LNCAP (cell line): Measurements from ENCODE around the gene BOD1L1.

ENCODE experiments used
- TF ChIP-seq, protein P1 (sequence below): fragments of 450-650 bp; IDR thresholded peaks from 2 replicates; pipeline ENCODE4 v1.5.1; 2017; ENCODE audit warnings: mild to moderate bottlenecking

BOD1L1 gene

DNA sequence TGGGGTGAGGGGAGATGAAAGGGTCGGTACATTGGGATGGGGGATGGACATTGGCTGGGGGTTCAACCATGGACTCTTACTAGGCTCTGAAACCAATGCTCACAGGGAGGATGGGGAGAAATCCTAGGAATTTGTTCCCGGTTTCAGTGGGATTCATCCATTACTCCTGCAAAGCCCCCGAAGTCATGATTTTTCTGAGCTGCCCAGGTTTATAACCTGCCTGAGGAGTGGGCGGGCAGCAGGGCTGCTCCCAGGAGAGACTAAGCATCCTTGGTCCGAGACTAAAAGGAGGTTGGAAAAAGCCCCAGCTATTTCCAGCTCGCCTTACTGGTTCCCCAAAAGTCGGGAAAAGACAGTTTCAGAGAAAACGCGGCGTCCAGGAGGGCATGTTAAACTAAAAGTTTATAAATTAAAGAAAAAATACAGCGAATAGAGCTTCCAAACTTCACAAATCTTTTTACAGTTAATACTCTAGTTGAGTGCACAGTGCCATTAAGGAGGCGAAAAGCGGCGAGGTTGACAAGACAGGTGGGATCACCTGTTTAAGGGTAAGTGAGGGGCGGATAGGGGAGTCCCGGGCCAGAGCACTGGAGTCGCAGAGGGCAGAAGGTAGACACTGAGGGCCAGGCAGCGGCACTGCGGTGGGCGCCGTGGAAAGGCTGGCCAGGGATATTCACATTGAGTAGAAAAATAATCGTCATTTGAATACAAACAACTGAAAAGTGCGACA is 86.9 kb downstream of the BOD1L1 start:
- TF ChIP-seq, protein P1, sequence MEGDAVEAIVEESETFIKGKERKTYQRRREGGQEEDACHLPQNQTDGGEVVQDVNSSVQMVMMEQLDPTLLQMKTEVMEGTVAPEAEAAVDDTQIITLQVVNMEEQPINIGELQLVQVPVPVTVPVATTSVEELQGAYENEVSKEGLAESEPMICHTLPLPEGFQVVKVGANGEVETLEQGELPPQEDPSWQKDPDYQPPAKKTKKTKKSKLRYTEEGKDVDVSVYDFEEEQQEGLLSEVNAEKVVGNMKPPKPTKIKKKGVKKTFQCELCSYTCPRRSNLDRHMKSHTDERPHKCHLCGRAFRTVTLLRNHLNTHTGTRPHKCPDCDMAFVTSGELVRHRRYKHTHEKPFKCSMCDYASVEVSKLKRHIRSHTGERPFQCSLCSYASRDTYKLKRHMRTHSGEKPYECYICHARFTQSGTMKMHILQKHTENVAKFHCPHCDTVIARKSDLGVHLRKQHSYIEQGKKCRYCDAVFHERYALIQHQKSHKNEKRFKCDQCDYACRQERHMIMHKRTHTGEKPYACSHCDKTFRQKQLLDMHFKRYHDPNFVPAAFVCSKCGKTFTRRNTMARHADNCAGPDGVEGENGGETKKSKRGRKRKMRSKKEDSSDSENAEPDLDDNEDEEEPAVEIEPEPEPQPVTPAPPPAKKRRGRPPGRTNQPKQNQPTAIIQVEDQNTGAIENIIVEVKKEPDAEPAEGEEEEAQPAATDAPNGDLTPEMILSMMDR, result no peak

DNA sequence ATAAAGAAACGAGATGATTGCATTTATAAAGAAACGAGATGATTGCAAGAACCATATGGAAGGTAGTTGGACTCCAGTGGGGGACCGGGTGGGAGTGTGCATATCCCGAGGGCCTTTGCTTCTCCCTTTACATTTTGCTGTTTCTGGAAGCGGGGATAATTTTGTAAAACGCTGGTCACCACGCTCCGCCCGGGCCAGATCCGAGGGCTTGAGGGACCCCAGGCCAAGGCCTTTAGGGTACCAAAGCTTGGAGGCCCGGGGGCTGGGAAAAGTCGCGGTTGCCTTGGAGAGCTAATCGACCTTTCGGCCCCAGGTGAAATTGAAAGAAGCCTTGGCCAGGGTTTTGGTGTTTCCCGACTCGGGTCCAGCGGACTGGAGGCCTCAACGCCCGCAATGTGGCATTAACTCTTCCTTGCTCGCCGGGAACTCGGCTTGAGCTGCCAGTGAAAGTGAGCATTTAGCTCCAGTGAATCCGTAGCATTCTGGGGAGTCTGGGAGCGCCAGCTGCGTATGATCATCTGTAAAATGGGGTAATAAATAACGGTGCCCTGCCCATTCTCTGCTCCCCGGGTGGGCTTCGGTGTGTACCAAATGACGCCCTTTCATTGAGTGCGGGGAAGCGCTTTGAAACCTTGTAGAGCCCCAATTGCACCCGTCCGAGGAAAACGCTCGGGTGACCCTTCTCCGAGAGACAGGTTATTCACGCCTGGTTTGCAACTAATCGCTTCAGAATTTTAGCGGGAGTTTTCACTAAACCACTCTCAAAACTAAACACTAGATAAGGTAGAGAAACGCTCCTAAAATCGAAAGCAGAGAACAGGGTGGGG is 87.7 kb downstream of the BOD1L1 start:
- TF ChIP-seq, protein P1, result no peak

DNA sequence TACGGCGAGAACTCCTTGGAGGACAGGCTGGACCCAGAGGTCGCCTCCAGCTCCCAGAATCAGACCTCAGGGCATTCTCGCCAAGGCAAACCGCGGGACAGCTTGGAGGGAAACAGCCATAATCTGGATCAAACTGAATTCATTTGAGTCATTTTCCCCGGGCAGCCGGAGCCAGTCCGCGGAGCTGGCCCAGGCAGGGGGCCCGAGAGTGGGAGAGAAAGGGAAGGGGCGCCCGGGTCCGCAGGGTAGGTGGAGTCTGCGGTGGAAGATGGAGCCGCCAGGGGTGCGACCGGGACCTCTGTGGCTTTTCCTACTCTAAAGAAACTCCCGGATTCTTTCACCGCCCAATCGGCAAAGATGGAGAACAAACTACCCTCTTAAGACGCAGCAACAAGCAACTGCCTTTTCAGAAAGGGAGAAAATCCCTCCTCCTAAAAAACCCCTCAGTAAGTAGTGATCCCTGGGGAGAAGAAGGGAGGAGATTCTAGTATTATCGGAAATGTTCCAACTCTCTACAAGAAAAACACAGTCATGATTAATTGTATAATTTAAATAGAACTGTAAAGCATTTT is 88.4 kb downstream of the BOD1L1 start:
- TF ChIP-seq, protein P1, result no peak

DNA sequence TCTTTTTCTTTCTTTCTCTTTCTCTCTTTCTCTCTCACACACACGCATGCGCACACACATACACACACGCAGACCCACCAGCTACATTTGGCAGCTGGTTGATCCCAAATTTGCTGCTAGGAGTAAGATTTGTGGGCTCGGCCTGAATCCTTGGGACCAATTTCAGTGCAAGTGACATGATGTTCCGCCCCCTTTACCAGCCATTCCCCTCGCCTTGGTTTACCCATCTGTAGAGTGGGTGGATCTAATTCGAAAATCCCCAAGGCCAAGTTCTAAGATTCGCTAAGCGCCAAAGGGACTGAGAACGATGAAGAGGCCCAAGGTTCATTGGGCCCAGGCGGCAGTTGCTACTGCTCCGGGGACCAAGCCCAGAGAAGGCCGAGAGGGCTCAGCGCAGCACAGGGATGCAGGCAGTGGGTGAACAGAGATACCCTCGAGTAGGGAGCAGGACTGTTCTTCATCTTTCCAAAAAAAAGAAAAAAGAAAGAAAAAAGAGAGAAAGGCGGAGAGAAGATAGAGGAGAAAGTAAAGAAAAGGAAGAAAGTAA is 89.0 kb downstream of the BOD1L1 start:
- TF ChIP-seq, protein P1, result no peak

DNA sequence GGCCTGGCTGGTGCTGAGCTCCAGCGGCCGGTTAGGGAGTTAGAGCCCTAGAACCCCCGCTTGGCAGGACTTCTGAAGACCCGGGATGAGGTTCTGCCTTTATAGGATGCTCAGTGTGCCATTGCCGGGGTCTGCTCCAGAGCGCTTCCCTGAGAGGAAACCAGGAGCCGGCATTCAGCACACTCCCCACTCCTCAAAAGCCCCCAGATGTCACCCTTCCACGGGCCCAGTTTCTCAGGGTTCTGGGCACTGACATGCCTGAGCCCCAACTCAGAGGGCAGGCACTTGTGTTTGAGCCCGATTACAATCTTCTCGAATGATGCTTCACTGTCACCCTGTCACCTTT is 89.7 kb downstream of the BOD1L1 start:
- TF ChIP-seq, protein P1, result no peak

DNA sequence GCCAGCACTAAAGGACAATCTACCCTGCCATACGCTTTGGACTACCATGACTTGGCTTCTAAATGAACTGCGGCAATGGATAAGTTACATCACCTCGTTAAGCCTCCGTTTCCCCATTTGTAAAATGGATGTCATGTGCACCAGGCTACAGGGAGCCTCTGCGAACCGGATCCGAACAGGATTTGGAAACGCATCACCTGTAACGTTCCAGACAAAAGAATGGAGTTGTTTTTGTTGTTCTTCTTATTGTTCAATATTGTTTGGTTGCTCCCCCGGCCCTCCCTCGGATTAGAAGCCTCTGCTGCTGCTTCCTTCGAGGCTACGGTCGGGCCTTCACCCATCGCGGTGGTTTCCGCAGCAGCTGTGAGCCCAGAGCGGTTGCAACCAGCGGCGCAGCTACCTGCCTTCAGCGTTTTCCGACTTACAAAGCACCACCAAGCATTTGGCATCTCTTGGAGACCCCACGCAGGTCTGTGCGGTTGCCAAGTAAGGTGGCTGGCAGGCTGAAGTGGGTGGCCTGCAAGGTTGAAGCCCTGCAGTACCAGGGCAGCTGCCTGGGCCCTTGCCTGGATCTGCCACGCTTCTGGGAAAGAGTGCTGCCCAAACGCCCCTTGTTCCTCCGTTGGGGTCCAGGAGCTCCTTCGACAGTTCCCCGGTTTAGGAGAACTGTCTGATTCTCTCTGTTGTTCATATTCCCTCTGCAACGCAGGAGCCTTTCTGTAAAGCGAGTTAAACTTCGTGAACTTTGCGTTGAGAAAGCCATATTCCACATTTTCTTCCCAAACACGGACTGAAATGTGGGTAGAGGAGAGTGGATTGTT is 90.3 kb downstream of the BOD1L1 start:
- TF ChIP-seq, protein P1, result no peak

DNA sequence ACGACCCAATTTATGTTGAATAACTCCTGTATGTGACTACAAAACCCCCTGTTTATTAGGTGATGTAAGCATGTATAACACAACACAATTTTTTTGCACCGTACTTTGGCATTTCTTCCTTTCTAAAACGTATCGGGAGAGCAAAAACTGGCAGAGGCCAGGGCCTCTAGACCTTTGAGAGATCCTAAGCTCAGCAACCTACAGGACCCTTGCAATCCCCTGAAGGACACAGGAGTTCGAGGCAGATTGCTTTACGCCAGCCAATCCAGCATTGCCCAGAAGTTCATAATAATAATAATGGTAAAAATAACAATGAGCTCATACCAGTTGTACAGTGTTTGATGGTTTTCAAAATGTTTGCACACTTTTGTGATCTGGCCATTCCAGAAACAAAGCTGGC is 90.9 kb downstream of the BOD1L1 start:
- TF ChIP-seq, protein P1, result no peak
